Hepatic stellate cell (primary cell): ENCODE results near the gene COPS8.

Source experiments
- DNase-seq: peaks from one replicate; pipeline ENCODE4 v3.0.0; 2011; ENCODE audit warnings: low spot score

The COPS8 gene

DNA sequence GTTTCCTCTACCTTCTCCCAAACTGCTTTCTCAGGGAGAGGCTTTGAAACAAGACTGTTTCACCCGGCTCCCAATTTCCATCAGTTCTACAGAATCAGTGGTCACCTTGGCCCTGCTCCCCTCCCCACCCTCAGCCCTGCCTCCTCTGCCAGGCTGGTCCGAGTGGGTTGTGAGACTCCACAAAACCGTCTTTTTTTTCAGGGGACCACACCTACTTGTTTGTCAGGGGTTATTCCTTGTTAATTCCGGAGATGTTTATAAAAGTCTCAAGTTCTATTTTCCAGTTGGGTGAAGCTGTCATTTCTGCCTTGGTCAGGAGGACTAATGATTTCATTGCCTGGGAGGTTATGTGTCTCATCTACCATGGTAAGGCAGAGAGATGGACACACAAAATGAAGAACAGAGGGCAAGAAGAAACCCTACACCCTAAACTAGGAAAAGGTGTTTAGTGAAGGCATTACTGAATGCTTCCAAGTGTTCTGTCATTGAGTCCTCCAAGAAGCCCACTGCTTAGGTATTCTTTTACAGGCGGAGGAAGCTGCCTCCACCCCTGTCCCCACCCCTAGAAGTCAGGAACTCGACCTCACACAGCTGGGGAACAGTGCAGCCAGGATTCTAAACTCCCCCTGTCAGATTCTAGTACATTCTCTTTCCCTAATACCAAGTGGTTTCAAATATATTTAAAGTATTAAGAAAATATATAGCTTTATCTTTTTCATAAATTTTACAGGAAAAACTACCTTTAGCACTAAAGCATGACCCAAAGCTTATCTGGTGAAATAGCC lies 46.3 kb downstream of the COPS8 start:
- no peak for DNase-seq

DNA sequence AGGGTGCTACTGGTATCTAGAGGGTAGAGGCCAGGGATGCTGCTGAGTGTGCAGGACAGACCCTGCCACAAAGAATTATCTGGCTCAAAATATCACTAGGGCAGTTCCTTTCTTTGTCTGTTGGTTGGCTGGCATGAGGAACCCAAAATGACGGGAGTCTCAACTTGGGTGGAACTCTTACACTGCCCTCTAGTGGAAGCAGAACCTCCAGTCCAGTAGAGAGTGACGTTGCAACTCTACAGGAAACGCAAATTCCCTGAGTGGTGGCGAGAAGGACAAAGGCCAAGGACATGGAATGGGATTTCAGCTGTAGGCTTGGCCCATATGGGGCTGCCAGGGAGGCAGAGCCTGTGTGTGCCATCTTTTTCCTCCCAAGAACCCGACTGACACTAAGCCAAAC lies 47.1 kb downstream of the COPS8 start:
- DNase-seq, result no peak

- no peak for DNase-seq
These were observed 48.9 kb downstream of the COPS8 start for GRCh38 chr2:237134321-237135230.

- DNase-seq, result no peak
These were observed 51.1 kb downstream of the COPS8 start for GRCh38 chr2:237136824-237137223.

DNA sequence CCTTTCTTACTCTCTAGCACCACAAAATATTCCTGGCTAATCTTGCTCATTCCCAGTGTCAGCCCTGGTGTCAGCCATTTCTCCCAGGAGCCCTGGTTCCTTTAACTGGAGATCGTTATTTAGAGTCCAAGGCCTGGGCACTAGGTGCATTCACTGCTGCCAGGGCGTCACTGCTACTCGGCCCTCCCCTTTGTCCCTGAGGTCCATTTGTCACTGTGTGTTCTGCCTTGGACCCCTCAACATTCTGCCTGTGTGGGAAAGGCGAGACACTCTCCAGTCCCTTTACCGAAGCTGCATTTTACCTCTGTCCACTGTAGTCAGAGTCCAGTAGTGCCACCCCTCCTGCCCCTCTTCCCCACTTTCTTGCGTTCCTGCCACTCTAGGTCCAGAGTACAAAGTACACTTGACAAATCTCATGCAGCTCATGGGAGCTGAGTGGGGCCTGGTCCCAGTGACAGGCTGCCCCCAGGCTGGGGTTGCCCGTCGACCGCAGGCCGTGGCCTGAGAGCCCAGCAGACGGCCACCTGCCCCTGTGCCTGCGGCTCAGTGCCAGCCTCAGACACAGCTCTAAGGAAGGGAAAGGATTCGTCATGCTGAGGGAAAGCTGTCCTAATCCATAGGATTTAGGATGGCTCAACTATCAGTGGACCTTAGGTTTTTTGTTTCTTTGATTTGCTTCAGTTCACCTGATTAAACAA lies 52.1 kb downstream of the COPS8 start:
- DNase-seq, result no peak

DNA sequence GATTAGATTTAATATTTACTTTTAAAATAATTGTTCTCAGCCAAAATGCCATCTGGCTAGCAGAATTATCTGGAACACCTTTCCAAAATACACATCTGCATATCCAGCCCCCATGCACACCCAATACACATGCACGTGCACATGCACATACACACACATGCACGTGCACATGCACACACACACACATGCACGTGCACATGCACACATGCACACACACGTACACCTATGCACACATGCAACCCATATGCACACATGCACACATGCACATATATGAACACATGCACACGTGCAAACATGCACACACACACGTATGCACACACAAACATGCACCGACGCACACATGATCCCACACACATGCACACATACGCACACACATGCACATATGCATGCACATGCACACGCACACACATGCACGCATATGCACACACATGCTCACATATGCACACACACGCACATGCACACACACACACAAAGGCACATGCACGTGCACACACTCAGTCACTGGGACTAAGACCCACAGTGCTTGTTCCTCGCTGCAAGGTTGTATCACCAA lies 53.5 kb downstream of the COPS8 start:
- DNase-seq, result no peak

DNA sequence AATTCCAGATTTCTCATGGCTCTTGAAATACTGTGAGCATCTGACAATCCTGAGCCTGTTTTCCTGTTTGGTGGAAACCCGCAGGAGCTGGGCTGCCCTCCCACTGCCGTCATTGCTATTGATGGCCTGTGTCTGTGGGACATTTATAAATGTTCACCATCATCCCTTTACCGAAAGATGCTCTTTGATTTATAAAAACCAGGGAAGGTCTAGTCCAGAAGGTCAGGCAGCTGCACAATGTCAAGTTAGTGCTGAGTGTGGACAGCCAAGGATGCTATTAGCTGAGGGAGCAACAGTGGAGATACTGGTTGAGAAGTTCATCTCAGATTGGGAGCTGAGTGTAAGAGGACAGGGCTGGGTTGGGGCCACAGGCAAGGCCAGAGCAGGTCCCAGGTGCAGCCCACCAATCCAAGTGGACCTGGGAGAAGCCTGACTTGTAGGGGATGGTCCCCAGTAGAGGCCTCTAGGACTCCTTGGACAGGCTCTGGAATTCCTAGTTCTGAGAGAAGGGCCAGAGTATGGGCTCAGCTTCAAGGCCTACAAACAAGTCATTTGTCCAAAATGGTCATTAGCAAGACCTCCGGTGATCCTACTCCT lies 55.1 kb downstream of the COPS8 start:
- DNase-seq, result no peak

DNA sequence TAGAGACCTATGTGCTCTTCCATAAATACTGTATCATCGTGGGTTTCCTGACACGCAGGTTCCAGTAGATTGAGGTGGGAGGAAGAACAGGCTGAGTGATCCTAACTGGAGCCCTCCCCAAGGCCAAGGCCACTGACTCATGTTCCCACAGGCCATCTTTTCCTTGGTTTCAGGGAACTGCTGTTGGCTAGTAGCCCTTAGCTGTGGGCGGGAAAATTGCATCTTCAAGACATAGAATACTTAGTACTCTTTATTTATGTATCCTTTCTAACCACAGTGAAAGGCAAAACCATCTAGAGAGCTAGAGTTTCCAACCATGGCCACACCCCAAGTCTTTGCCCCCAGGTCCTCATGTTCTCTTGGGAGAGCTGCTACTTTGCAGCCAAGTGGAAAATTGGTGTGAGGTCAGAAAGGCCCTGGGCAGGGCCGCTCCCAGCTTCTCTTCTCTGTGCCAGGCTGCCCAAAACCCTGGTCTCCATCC lies 55.9 kb downstream of the COPS8 start:
- DNase-seq, result no peak

DNA sequence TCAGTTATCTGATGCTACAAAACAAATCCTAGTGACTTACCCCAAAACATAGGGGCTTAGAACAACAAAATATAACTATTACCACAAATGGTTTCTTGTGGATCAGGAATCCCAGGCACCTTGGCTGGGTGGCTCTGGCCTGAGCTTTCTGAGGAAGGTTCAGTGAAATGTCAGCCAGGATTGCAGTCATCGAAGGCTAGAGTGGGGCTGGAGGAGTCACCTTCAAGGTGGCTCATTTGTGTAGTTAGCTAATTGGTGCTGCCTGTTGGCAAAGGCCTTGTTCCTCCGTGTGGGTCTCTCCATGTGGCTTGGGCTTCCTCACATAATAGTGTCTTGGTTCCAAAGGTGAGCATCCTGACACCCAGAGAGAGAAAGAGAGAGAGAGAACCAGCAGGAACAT lies 57.4 kb downstream of the COPS8 start:
- no peak for DNase-seq

DNA sequence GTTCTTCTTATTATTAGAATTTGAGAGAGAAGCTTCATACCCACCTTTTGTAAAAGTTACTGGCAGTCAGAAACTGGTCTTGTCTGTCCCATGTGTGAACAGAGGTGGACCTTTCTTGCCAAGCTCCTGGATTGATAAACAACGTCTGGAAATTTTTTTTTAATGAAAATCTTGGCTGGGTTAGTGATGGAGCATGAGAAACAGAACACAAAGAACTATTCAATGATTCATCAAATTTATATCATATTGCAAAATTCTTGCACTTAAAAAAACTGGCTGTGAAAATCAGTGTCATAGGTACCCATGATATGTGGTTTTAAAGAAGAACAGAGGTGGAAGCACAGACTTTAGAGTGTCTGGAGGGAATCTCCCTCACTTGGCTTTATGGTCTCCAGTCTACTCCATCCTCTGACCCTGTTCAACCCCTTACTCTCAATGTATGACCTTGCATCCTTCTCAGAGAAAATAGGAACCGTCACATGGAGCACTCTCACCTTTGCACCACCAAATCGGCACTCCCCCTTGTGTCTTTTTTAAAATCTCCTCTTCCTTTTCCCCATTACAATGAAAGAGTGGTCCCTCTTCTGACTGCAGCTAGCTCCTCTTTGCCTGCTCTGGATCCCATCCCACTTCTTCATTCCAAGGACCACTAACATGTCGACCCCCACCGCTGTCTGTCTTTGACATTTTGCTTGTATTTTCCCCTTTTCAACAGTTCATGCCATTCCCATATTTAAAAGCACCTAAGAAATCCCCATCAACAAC lies 58.2 kb downstream of the COPS8 start:
- DNase-seq, result no peak

- DNase-seq, result no peak
These were observed 58.8 kb downstream of the COPS8 start for GRCh38 chr2:237144516-237144915.

DNA sequence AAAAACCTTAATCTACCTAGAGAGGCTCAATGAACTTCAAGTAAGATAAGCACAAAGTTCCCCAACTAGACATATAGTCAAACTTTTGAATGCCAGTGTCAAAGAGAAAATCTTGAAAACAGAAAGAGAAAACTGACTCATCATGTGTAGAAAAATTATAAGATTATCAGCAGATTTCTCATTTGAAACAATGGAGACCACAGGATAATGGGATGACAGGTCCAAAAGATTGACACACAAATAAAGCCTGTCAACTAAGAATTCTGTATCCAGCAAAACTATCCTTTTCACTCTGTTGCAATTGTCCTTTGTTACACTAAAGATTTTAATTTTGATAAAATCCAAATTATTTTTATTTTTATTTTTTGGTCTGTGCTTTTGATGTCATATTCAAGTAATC lies 61.6 kb downstream of the COPS8 start:
- DNase-seq, result no peak

GRCh38 chr2:237148624-237149023 lies 62.9 kb downstream of the COPS8 start:
- no peak for DNase-seq

GRCh38 chr2:237149425-237149824 lies 63.7 kb downstream of the COPS8 start:
- DNase-seq, result no peak
